HepG2 (cell line): ENCODE results near the gene GPATCH11. TPM values are rescaled to one million over a fixed set of nuclear protein-coding genes. Genes with fewer than 3 reads are reported as not detected.

Source experiments
- BCL6 ChIP-seq: IDR thresholded peaks from 2 replicates; pipeline ENCODE4 v1.6.1; 2016; ENCODE audit warnings: missing genetic modification reagents, missing compliant biosample characterization
- FIP1L1 ChIP-seq: fragments of 200-400 bp; formaldehyde crosslinking; IDR thresholded peaks from 2 replicates; pipeline ENCODE4 v1.6.1; 2018; ENCODE audit warnings: low read depth, mild to moderate bottlenecking, low read length, moderate library complexity, borderline replicate concordance; ENCODE audit not compliant: insufficient read depth
- KLF16 ChIP-seq, 2 experiments: sonication (generic) in 1 of 2; formaldehyde crosslinking in 1 of 2; IDR thresholded peaks; 2 replicates each; pipeline versions ENCODE4 v1.6.1 to v1.8.0; 2016 to 2023; ENCODE audit warnings: missing genetic modification reagents in 2 of 2, missing compliant biosample characterization in 1 of 2
- POLR2A ChIP-seq, 2 experiments: IDR thresholded peaks; 2 replicates each; pipeline ENCODE4 v1.6.1; 2011; ENCODE audit warnings: low read depth in 2 of 2, low read length in 2 of 2, mild to moderate bottlenecking in 1 of 2, moderate library complexity in 1 of 2; ENCODE audit not compliant: insufficient read depth in 1 of 2
- RCOR2 ChIP-seq: IDR thresholded peaks from 2 replicates; pipeline ENCODE4 v1.6.1; 2016; ENCODE audit warnings: missing biosample characterization, missing genetic modification reagents
- RFXANK ChIP-seq: IDR thresholded peaks from 2 replicates; pipeline ENCODE4 v1.6.1; 2016
- SMAD9 ChIP-seq: sonication (generic); formaldehyde crosslinking; IDR thresholded peaks from 2 replicates; pipeline ENCODE4 v1.5.1; 2020; ENCODE audit warnings: mild to moderate bottlenecking, missing genetic modification reagents
- SNAPC2 ChIP-seq: sonication (generic); formaldehyde crosslinking; IDR thresholded peaks from 2 replicates; pipeline ENCODE4 v1.8.1; 2022; ENCODE audit warnings: mild to moderate bottlenecking, missing genetic modification reagents
- THAP11 ChIP-seq: IDR thresholded peaks from 2 replicates; pipeline ENCODE4 v1.6.1; 2016; ENCODE audit warnings: missing biosample characterization, missing genetic modification reagents
- ZBTB1 ChIP-seq: sonication (generic); formaldehyde crosslinking; IDR thresholded peaks from 2 replicates; pipeline ENCODE4 v1.4.0; 2020; ENCODE audit warnings: missing genetic modification reagents, borderline replicate concordance
- ZBTB38 ChIP-seq: sonication (generic); formaldehyde crosslinking; IDR thresholded peaks from 2 replicates; pipeline ENCODE4 v1.5.1; 2020; ENCODE audit warnings: mild to moderate bottlenecking, missing genetic modification reagents
- ZBTB40 ChIP-seq, 2 experiments: fragments of 450-650 bp in 1 of 2; sonication (generic) in 1 of 2; formaldehyde crosslinking in 1 of 2; IDR thresholded peaks; 2 replicates each; pipeline versions ENCODE4 v1.6.1 to v1.8.0; 2016 to 2022; ENCODE audit warnings: antibody characterized with exemption in 1 of 2, mild to moderate bottlenecking in 1 of 2, missing genetic modification reagents in 1 of 2
- ZNF343 ChIP-seq: sonication (generic); formaldehyde crosslinking; IDR thresholded peaks from 2 replicates; pipeline ENCODE4 v1.4.0; 2020; ENCODE audit warnings: mild to moderate bottlenecking, missing genetic modification reagents
- ZNF432 ChIP-seq: sonication (generic); formaldehyde crosslinking; IDR thresholded peaks from 2 replicates; pipeline ENCODE4 v1.5.0; 2020; ENCODE audit warnings: missing genetic modification reagents, mild to moderate bottlenecking, borderline replicate concordance
- ZNF800 ChIP-seq: sonication (generic); formaldehyde crosslinking; IDR thresholded peaks from 2 replicates; pipeline ENCODE4 v1.4.0; 2020; ENCODE audit warnings: missing genetic modification reagents
- ZSCAN9 ChIP-seq: IDR thresholded peaks from 2 replicates; pipeline ENCODE4 v1.6.1; 2016; ENCODE audit warnings: borderline replicate concordance
- polyA plus RNA-seq, 8 experiments: library from polyadenylated mRNA; depleted of rRNA in 3 of 8; stranded (reverse) in 7 of 8; unstranded in 1 of 8; fragments of >200 nt; fragmentation: Illumina TruSeq in 4 of 8; extraction: Trizol in 4 of 8; gene quantifications; 2 replicates each; pipeline versions ENCODE4 v1.2.1 to v1.2.3, GENCODE V29; 2011 to 2016; ENCODE audit warnings: low read depth in 4 of 8, missing spikeins in 1 of 8, mixed read lengths in 1 of 8; ENCODE audit not compliant: insufficient read depth in 1 of 8
- total RNA-seq, 5 experiments: library from RNA; depleted of rRNA; stranded (reverse); fragments of >200 nt; fragmentation: Illumina TruSeq; extraction: Trizol; gene quantifications; 2 replicates each; pipeline ENCODE4 v1.2.3, GENCODE V29; 2016; ENCODE audit warnings: low read depth in 1 of 5

The GPATCH11 gene
- total and polyA plus RNA-seq, 2 of the 13 experiments (the other 11 are each of a cell fraction or from before 2014, with no cell fraction given) = 3.8 to 8.7 TPM

- TF ChIP-seq ZNF800 (CRISPR knock-in tag) (peak; percentile 91), THAP11 (peak; percentile 81), KLF16 (CRISPR knock-in tag; IDR thresholded peaks at IDR 0.05) (peak; percentile 33 to 79; a peak in 2 of 4 replicates), ZNF432 (CRISPR knock-in tag) (no peak), ZNF343 (CRISPR knock-in tag) (peak; percentile 92; the same call in 1 of the 2 replicates), FIP1L1 (0 out of 2 replicates have a peak, but pooled peaks have one; percentile 24), ZBTB38 (CRISPR knock-in tag) (peak; percentile 76), RCOR2 (peak; percentile 55; the same call in 1 of the 2 replicates), POLR2A (IDR thresholded peaks at IDR 0.05; ENCODE audit: insufficient read depth in 1 of 2, low read depth in 2 of 2, low read length in 2 of 2) (peak; percentile 79 to 91), ZSCAN9 (peak; percentile 86; the same call in 1 of the 2 replicates), ZBTB1 (CRISPR knock-in tag) (no peak), BCL6 (CRISPR knock-in tag) (0 out of 2 replicates have a peak, but pooled peaks have one; percentile 39), RFXANK (CRISPR knock-in tag) (no peak), SNAPC2 (no peak), ZBTB40 (IDR thresholded peaks at IDR 0.05) (no peak), ZBTB40 (CRISPR knock-in tag; IDR thresholded peaks at IDR 0.05) (0 out of 2 replicates have a peak, but pooled peaks have one; percentile 45), SMAD9 (CRISPR knock-in tag) (peak; percentile 93; the same call in 1 of the 2 replicates)
These were observed at the start of gene GPATCH11, which contains the start of gene HEATR5B (continued) for GRCh38 chr2:37083873-37084794.
